Gastrocnemius medialis (tissue), 4 donors: ENCODE measurements around the gene CPEB1. TPM values are rescaled to one million over a fixed set of nuclear protein-coding genes. Genes with fewer than 3 reads are reported as not detected.

Source experiments
- ATAC-seq, 2 donors: fragments of 150-250 bp; one replicate each; pipeline ENCODE4 v1.9.1; 2016
- DNase-seq, 2 donors: peaks; one replicate each; pipeline ENCODE4 v3.0.0-alpha.2; 2019
- H3K27ac ChIP-seq, 4 donors: fragments of 200-600 bp; sonication (generic); 1 replicate in 1 of 4; 2 replicates in 3 of 4; pipeline ENCODE4 v1.5.1; 2016 to 2018; ENCODE audit warnings: mild to moderate bottlenecking in 2 of 4, moderate library complexity in 1 of 4
- H3K27me3 ChIP-seq, 3 donors: fragments of 200-600 bp; sonication (generic) in 2 of 3; 1 replicate in 1 of 3; 2 replicates in 2 of 3; pipeline versions ENCODE4 v1.5.1 to v1.6.0; 2016 to 2019; ENCODE audit warnings: mild to moderate bottlenecking in 1 of 3, moderate library complexity in 1 of 3
- H3K36me3 ChIP-seq, 2 donors: fragments of 200-600 bp; sonication (generic) in 1 of 2; one replicate each; pipeline ENCODE4 v1.5.1; 2017 to 2018
- H3K4me1 ChIP-seq, 2 donors: fragments of 200-600 bp; sonication (generic) in 1 of 2; one replicate each; pipeline ENCODE4 v1.5.1; 2016 to 2017; ENCODE audit warnings: mild to moderate bottlenecking in 2 of 2
- H3K4me3 ChIP-seq, 4 donors: fragments of 200-600 bp; sonication (generic) in 3 of 4; 1 replicate in 1 of 4; 2 replicates in 3 of 4; pipeline ENCODE4 v1.5.1; 2016 to 2019; ENCODE audit warnings: mild to moderate bottlenecking in 2 of 4
- H3K9me3 ChIP-seq, 3 donors: fragments of 200-600 bp; sonication (generic) in 2 of 3; 1 replicate in 1 of 3; 2 replicates in 2 of 3; pipeline ENCODE4 v1.5.1; 2016 to 2019
- POLR2A ChIP-seq, 2 donors: fragments of 450-650 bp; IDR thresholded peaks; one replicate each; pipeline ENCODE4 v1.6.1; 2017; ENCODE audit warnings: antibody characterized with exemption in 2 of 2, mild to moderate bottlenecking in 2 of 2, moderate library complexity in 2 of 2
- in situ Hi-C, 4 donors: fragments of 200-750 bp; cut with MboI; loops; one replicate each; pipeline versions ENCODE4 v1.15.0 to v1.8.0; 2017; ENCODE audit warnings: low sequenced_read_pairs in 4 of 4
- intact Hi-C: fragments of 100-400 bp; cut with DNase I; formaldehyde crosslinking; loops from one replicate; pipeline ENCODE4 v1.15.1; 2023; ENCODE audit warnings: low total_unique reads
- total RNA-seq, 4 donors: library from RNA; depleted of rRNA; stranded (reverse); fragments of >200 nt; gene quantifications; one replicate each; pipeline versions ENCODE4 v1.1.0 to v1.2.3, GENCODE V29; 2016
- TF ChIP-seq, protein P1 (sequence below), 5 experiments: fragments of 450-650 bp in 3 of 5; fragments of 200-600 bp in 2 of 5; sonication (generic) in 2 of 5; IDR thresholded peaks in 4 of 5; conservative IDR thresholded peaks in 1 of 5; 1 replicate in 4 of 5; 2 replicates in 1 of 5; pipeline ENCODE4 v1.5.1; 2016 to 2019; ENCODE audit warnings: antibody characterized with exemption in 5 of 5, mild to moderate bottlenecking in 3 of 5, moderate library complexity in 3 of 5

Gene CPEB1
- total RNA-seq, 4 donors from 2014 or later: 0.69 to 3.9 (median 2.7) TPM

- no peaks in the 10 kb centered on the region for H3K4me1 ChIP-seq
- no peak overlapping the region for H3K27ac ChIP-seq
- H3K36me3 ChIP-seq: no peaks in the 10 kb centered on the region
- DNase-seq (no peak), ATAC-seq (no peak)
- no peak overlapping the region for H3K4me3 ChIP-seq
- in situ Hi-C loops (loop anchor here in 1 of 4 donors (25.0 kb wide), 1 partner anchor 90 kb away; the partner anchor contains the start of gene AP3B2), intact Hi-C loops (no loop called here)
- H3K9me3 ChIP-seq: no peaks in the 10 kb centered on the region
- TF ChIP-seq, protein P1, sequence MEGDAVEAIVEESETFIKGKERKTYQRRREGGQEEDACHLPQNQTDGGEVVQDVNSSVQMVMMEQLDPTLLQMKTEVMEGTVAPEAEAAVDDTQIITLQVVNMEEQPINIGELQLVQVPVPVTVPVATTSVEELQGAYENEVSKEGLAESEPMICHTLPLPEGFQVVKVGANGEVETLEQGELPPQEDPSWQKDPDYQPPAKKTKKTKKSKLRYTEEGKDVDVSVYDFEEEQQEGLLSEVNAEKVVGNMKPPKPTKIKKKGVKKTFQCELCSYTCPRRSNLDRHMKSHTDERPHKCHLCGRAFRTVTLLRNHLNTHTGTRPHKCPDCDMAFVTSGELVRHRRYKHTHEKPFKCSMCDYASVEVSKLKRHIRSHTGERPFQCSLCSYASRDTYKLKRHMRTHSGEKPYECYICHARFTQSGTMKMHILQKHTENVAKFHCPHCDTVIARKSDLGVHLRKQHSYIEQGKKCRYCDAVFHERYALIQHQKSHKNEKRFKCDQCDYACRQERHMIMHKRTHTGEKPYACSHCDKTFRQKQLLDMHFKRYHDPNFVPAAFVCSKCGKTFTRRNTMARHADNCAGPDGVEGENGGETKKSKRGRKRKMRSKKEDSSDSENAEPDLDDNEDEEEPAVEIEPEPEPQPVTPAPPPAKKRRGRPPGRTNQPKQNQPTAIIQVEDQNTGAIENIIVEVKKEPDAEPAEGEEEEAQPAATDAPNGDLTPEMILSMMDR (IDR thresholded peaks at IDR 0.05 in 4 of 5, conservative IDR thresholded peaks at IDR 0.05 in 1 of 5): no peak
- TF ChIP-seq POLR2A (IDR thresholded peaks at IDR 0.05): no peak
- no peaks in the 10 kb centered on the region for H3K27me3 ChIP-seq
Observed at GRCh38 chr15:82621970-82622369, 25.2 kb downstream of the CPEB1 start.

DNA sequence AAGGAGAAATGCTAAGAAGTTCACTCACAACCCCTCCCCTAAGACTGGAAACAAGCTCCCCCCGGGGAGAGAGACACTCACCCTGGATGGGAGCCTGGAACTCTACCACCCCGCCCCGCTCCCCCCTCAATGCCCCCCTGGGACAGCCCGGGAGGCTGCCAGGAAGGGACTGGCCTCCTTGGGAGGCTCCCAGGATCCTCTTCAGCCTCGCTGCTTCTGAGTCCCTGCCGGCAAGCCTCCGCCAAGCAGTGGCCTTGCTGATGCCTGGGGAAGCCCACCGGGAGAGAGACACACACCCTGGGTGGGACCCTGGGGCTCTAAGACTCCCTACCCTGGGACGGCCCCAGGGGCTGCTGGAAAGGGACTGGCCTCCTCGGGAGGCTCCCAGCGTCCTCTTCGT lies 33.4 kb downstream of the CPEB1 start:
- H3K36me3 ChIP-seq: no peaks in the 10 kb centered on the region
- DNase-seq: no peak

DNA sequence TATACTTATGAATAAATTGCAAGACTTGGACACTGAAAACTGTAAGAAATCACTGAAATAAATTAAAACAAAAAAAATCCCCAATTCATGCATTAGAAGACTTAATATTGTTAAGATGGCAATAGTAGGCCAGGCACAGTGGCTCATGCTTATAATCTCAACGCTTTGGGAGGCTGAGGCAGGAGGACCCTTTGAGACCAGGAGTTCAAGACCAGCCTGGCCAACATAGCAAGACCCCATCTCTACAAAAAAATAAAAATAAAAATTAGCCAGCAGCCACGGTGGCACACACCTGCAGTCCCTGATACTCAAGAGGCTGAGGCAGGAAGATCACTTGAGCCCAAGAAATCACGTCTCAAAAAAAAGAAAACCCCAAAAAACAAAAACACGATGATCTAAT lies 35.8 kb downstream of the CPEB1 start:
- Histone ChIP-seq H3K27ac (no peak overlapping the region), H3K9me3 (no peaks in the 10 kb centered on the region), H3K4me1 (no peaks in the 10 kb centered on the region), H3K36me3 (no peaks in the 10 kb centered on the region), H3K27me3 (no peaks in the 10 kb centered on the region), H3K4me3 (no peak overlapping the region)
- TF ChIP-seq POLR2A (IDR thresholded peaks at IDR 0.05): no peak
- TF ChIP-seq, protein P1 (IDR thresholded peaks at IDR 0.05 in 4 of 5, conservative IDR thresholded peaks at IDR 0.05 in 1 of 5): no peak
- in situ Hi-C loops (loop anchor here in 1 of 4 donors (25.0 kb wide), 1 partner anchor 101 kb away; the partner anchor contains the start of gene AP3B2), intact Hi-C loops (no loop called here)
- ATAC-seq (no peak), DNase-seq (no peak)

More for the DNA sequence above, 33.4 kb downstream of the CPEB1 start:
- no peak overlapping the region for H3K4me3 ChIP-seq
- H3K4me1 ChIP-seq: no peaks in the 10 kb centered on the region
- no peak overlapping the region for H3K27ac ChIP-seq
- in situ Hi-C loops (loop anchor here in 1 of 4 donors (25.0 kb wide), 1 partner anchor 99 kb away; the partner anchor contains the start of gene AP3B2), intact Hi-C loops (no loop called here)
- no peaks in the 10 kb centered on the region for H3K27me3 ChIP-seq
- TF ChIP-seq, protein P1 (IDR thresholded peaks at IDR 0.05 in 4 of 5, conservative IDR thresholded peaks at IDR 0.05 in 1 of 5): no peak
- TF ChIP-seq POLR2A (IDR thresholded peaks at IDR 0.05): no peak
- no peaks in the 10 kb centered on the region for H3K9me3 ChIP-seq
- no peak for ATAC-seq

- no peak for ATAC-seq
- no peaks in the 10 kb centered on the region for H3K9me3 ChIP-seq
- in situ Hi-C loops: loop anchor here in 1 of 4 donors (25.0 kb wide), 1 partner anchor 110 kb away; the partner anchor contains the start of gene AP3B2
- no peaks in the 10 kb centered on the region for H3K4me1 ChIP-seq
- no peak overlapping the region for H3K27ac ChIP-seq
- TF ChIP-seq, protein P1 (IDR thresholded peaks at IDR 0.05 in 4 of 5, conservative IDR thresholded peaks at IDR 0.05 in 1 of 5): no peak
- TF ChIP-seq POLR2A (IDR thresholded peaks at IDR 0.05): no peak
- H3K4me3 ChIP-seq: no peak overlapping the region
- H3K27me3 ChIP-seq: peaks cover 0 to 2% (median 0%) of the 10 kb centered on the region in 3 donors
- DNase-seq: no peak
- H3K36me3 ChIP-seq: no peaks in the 10 kb centered on the region
- intact Hi-C loops: no loop called here
Observed at GRCh38 chr15:82602195-82602594, 45.0 kb downstream of the CPEB1 start.

GRCh38 chr15:82599862-82600261 lies 47.3 kb downstream of the CPEB1 start:
- intact Hi-C loops (no loop called here), in situ Hi-C loops (loop anchor here in 1 of 4 donors (25.0 kb wide), 1 partner anchor 112 kb away; the partner anchor contains the start of gene AP3B2)
- TF ChIP-seq, protein P1 (IDR thresholded peaks at IDR 0.05 in 4 of 5, conservative IDR thresholded peaks at IDR 0.05 in 1 of 5): no peak
- TF ChIP-seq POLR2A (IDR thresholded peaks at IDR 0.05): no peak
- Histone ChIP-seq H3K4me3 (no peak overlapping the region), H3K9me3 (no peaks in the 10 kb centered on the region), H3K27ac (no peak overlapping the region), H3K4me1 (no peaks in the 10 kb centered on the region), H3K36me3 (no peaks in the 10 kb centered on the region), H3K27me3 (peaks cover 0 to 2% (median 0%) of the 10 kb centered on the region in 3 donors)
- ATAC-seq: no peak
- DNase-seq: no peak
